Esophagus squamous epithelium (tissue), 4 donors: ENCODE data around the gene DHRS4.
"Not testable (repeated sequence)": the region's sequence is repeated elsewhere in the genome, so short reads cannot be mapped to it uniquely, and the experiment has no call there.

Source experiments
- CTCF ChIP-seq, 6 experiments: fragments of 450-650 bp in 4 of 6; fragments of 200-600 bp in 2 of 6; sonication (generic) in 2 of 6; IDR thresholded peaks; one replicate each; pipeline ENCODE4 v1.5.1; 2016 to 2019; ENCODE audit warnings: antibody characterized with exemption in 6 of 6, mild to moderate bottlenecking in 4 of 6, moderate library complexity in 4 of 6
- POLR2A ChIP-seq, 4 donors: fragments of 450-650 bp; IDR thresholded peaks; one replicate each; pipeline ENCODE4 v1.6.1; 2017; ENCODE audit warnings: antibody characterized with exemption in 4 of 4, mild to moderate bottlenecking in 4 of 4, moderate library complexity in 3 of 4

- not testable (repeated sequence) for TF ChIP-seq POLR2A, CTCF (IDR thresholded peaks at IDR 0.05)
Observed at GRCh38 chr14:24001679-24002078, 48.1 kb downstream of the DHRS4 start.
